Lower lobe of right lung (tissue), 2 donors: Measurements from ENCODE around the gene TUBB6. TPM values are rescaled to one million over a fixed set of nuclear protein-coding genes. Genes with fewer than 3 reads are reported as not detected.

ENCODE experiments used
- ATAC-seq, 2 donors: fragments of 200-7000 bp; cut with Tn5 transposase; one replicate each; pipeline ENCODE4 v1.9.1; 2020 to 2022; ENCODE audit warnings: mild to moderate bottlenecking in 2 of 2, moderate library complexity in 2 of 2
- DNase-seq: peaks from one replicate; pipeline ENCODE4 v3.0.0-alpha.2; 2020
- H3K27ac ChIP-seq: fragments of 200-600 bp; one replicate; pipeline ENCODE4 v1.8.0; 2022
- H3K27me3 ChIP-seq: fragments of 200-600 bp; one replicate; pipeline ENCODE4 v1.8.0; 2022; ENCODE audit warnings: low read depth
- H3K36me3 ChIP-seq: fragments of 200-600 bp; one replicate; pipeline ENCODE4 v1.8.0; 2022; ENCODE audit warnings: mild to moderate bottlenecking
- H3K4me1 ChIP-seq: fragments of 200-600 bp; one replicate; pipeline ENCODE4 v1.8.0; 2022
- H3K4me3 ChIP-seq: fragments of 200-600 bp; one replicate; pipeline ENCODE4 v1.8.0; 2022; ENCODE audit warnings: mild to moderate bottlenecking
- H3K9me3 ChIP-seq: fragments of 200-600 bp; one replicate; pipeline ENCODE4 v1.8.0; 2022
- CTCF ChIP-seq: fragments of 200-600 bp; IDR thresholded peaks from one replicate; pipeline ENCODE4 v1.8.0; 2022; ENCODE audit warnings: antibody characterized with exemption, mild to moderate bottlenecking
- intact Hi-C: fragments of 100-400 bp; cut with DNase I; formaldehyde crosslinking; loops from one replicate; pipeline ENCODE4 v1.11.0; 2022
- total RNA-seq: library from RNA; stranded (reverse); fragmentation: NEBNext Ultra II Directional; extraction: Animal tissue kit (Norgen Biotek cat#: 25700); gene quantifications from one replicate; pipeline ENCODE4 v1.2.1, GENCODE V29; 2021
- donor health status: DM: no; HTN: yes; CAD: no; lungs with severe emphysema.

Gene TUBB6
- total RNA-seq, 1 donor from 2014 or later: 92.9 TPM

- peaks cover 15% of the 10 kb centered on the region for H3K4me1 ChIP-seq
- DNase-seq (no peak), ATAC-seq (no peak)
- H3K27me3 ChIP-seq: peaks cover 33% of the 10 kb centered on the region
- no peaks in the 10 kb centered on the region for H3K9me3 ChIP-seq
- H3K27ac ChIP-seq: no peak overlapping the region
- TF ChIP-seq CTCF: no peak
- no peaks in the 10 kb centered on the region for H3K36me3 ChIP-seq
- intact Hi-C loops: no loop called here
- no peak overlapping the region for H3K4me3 ChIP-seq
Observed at GRCh38 chr18:12291690-12292089, 16.4 kb upstream of the TUBB6 start.

- no peak overlapping the region for H3K4me3 ChIP-seq
- no peak overlapping the region for H3K27ac ChIP-seq
- no peaks in the 10 kb centered on the region for H3K9me3 ChIP-seq
- H3K4me1 ChIP-seq: peaks cover 2% of the 10 kb centered on the region
- intact Hi-C loops: no loop called here
- ATAC-seq: no peak
- TF ChIP-seq CTCF: no peak
- DNase-seq: no peak
- no peaks in the 10 kb centered on the region for H3K36me3 ChIP-seq
- H3K27me3 ChIP-seq: peaks cover 13% of the 10 kb centered on the region
Observed at GRCh38 chr18:12293831-12294230, 14.2 kb upstream of the TUBB6 start.

GRCh38 chr18:12295389-12296086, 12.5 kb upstream of the TUBB6 start:
- Histone ChIP-seq H3K4me3 (no peak overlapping the region), H3K9me3 (no peaks in the 10 kb centered on the region), H3K27me3 (no peaks in the 10 kb centered on the region), H3K27ac (no peak overlapping the region), H3K4me1 (no peaks in the 10 kb centered on the region), H3K36me3 (no peaks in the 10 kb centered on the region)
- ATAC-seq (no peak), DNase-seq (no peak)
- intact Hi-C loops: no loop called here
- no peak for TF ChIP-seq CTCF

- no peaks in the 10 kb centered on the region for H3K4me1 ChIP-seq
- ATAC-seq (no peak), DNase-seq (no peak)
- H3K36me3 ChIP-seq: no peaks in the 10 kb centered on the region
- no peak overlapping the region for H3K4me3 ChIP-seq
- TF ChIP-seq CTCF: no peak
- H3K9me3 ChIP-seq: no peaks in the 10 kb centered on the region
- H3K27ac ChIP-seq: no peak overlapping the region
- no peaks in the 10 kb centered on the region for H3K27me3 ChIP-seq
- intact Hi-C loops: no loop called here
Observed at GRCh38 chr18:12296087-12296403, 12.0 kb upstream of the TUBB6 start.

GRCh38 chr18:12296457-12296856, 11.6 kb upstream of the TUBB6 start:
- intact Hi-C loops: no loop called here
- DNase-seq (no peak), ATAC-seq (no peak)
- Histone ChIP-seq H3K9me3 (no peaks in the 10 kb centered on the region), H3K27me3 (no peaks in the 10 kb centered on the region), H3K4me1 (no peaks in the 10 kb centered on the region), H3K27ac (no peak overlapping the region), H3K4me3 (no peak overlapping the region), H3K36me3 (no peaks in the 10 kb centered on the region)
- TF ChIP-seq CTCF: no peak
